ENCODE measurements around the gene ZNF425.

DNA sequence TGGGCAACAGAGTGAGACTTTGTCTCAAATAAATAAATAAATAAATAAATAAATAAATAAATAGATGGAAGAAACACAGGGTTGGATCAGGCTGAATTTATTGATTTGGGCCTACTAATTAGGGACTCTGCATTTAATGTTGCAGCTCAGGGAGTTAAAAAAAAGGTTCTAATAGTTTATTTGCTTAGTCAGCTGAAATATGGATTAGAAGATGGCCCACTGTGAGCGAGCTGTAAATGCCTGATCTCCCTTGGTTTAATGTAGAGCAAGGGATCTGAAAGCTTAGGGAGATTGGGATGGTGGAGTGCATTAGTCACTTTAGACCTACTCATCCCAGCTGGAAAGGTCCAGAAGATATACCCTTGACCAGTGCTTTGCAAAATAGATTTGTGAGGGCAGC lies 72.7 kb downstream of the ZNF425 start:
- TF ChIP-seq, protein P1, sequence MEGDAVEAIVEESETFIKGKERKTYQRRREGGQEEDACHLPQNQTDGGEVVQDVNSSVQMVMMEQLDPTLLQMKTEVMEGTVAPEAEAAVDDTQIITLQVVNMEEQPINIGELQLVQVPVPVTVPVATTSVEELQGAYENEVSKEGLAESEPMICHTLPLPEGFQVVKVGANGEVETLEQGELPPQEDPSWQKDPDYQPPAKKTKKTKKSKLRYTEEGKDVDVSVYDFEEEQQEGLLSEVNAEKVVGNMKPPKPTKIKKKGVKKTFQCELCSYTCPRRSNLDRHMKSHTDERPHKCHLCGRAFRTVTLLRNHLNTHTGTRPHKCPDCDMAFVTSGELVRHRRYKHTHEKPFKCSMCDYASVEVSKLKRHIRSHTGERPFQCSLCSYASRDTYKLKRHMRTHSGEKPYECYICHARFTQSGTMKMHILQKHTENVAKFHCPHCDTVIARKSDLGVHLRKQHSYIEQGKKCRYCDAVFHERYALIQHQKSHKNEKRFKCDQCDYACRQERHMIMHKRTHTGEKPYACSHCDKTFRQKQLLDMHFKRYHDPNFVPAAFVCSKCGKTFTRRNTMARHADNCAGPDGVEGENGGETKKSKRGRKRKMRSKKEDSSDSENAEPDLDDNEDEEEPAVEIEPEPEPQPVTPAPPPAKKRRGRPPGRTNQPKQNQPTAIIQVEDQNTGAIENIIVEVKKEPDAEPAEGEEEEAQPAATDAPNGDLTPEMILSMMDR (conservative IDR thresholded peaks at IDR 0.05; ENCODE audit: low read depth in 2 of 2), result no peak
- no peak for TF ChIP-seq POLR2AphosphoS5 (IDR thresholded peaks at IDR 0.05; ENCODE audit: low read depth)
- TF ChIP-seq ZNF462 (CRISPR knock-in tag; IDR thresholded peaks at IDR 0.05), result no peak
- TF ChIP-seq EZH2 (IDR thresholded peaks at IDR 0.05; ENCODE audit: low read depth, unreplicated experiment), result no peak
- no peak for TF ChIP-seq EZH2phosphoT487 (IDR thresholded peaks at IDR 0.05; ENCODE audit: unreplicated experiment)
- TF ChIP-seq REST (IDR thresholded peaks at IDR 0.05; ENCODE audit: unreplicated experiment), result no peak
- no peak for TF ChIP-seq ZNF114 (CRISPR knock-in tag; IDR thresholded peaks at IDR 0.05)
- TF ChIP-seq, protein P2, sequence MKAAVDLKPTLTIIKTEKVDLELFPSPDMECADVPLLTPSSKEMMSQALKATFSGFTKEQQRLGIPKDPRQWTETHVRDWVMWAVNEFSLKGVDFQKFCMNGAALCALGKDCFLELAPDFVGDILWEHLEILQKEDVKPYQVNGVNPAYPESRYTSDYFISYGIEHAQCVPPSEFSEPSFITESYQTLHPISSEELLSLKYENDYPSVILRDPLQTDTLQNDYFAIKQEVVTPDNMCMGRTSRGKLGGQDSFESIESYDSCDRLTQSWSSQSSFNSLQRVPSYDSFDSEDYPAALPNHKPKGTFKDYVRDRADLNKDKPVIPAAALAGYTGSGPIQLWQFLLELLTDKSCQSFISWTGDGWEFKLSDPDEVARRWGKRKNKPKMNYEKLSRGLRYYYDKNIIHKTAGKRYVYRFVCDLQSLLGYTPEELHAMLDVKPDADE (IDR thresholded peaks at IDR 0.05), result no peak
- TF ChIP-seq CREB1 (CRISPR knock-in tag; IDR thresholded peaks at IDR 0.05; ENCODE audit: low read depth), result no peak
- TF ChIP-seq NANOG (IDR thresholded peaks at IDR 0.05; ENCODE audit: borderline replicate concordance), result no peak
- no peak for TF ChIP-seq ZNF331 (CRISPR knock-in tag; IDR thresholded peaks at IDR 0.05; ENCODE audit: low read depth)

Measured in GM23338 (cell line).